ENCODE results near the gene EFR3B.

Gene EFR3B

GRCh38 chr2:25025229-25026007, 16.5 kb upstream of the EFR3B start:
- TF ChIP-seq POLR2A (IDR thresholded peaks at IDR 0.05; ENCODE audit: low read length) (no peak), GATA1 (IDR thresholded peaks at IDR 0.05; ENCODE audit: low read depth, low read length) (no peak)
- no peak for DNase-seq

GRCh38 chr2:25026008-25026530, 15.8 kb upstream of the EFR3B start:
- TF ChIP-seq POLR2A (IDR thresholded peaks at IDR 0.05; ENCODE audit: low read length) (no peak), GATA1 (IDR thresholded peaks at IDR 0.05; ENCODE audit: low read depth, low read length) (no peak)
- DNase-seq, result no peak

- no peak for DNase-seq
- no peak for TF ChIP-seq GATA1 (IDR thresholded peaks at IDR 0.05; ENCODE audit: low read depth, low read length)
- no peak for TF ChIP-seq POLR2A (IDR thresholded peaks at IDR 0.05; ENCODE audit: low read length)
These were observed 12.7 kb upstream of the EFR3B start for GRCh38 chr2:25029183-25029554.

GRCh38 chr2:25030702-25031101, 11.2 kb upstream of the EFR3B start:
- no peak for DNase-seq
- TF ChIP-seq POLR2A (IDR thresholded peaks at IDR 0.05; ENCODE audit: low read length) (no peak), GATA1 (IDR thresholded peaks at IDR 0.05; ENCODE audit: low read depth, low read length) (no peak)

GRCh38 chr2:25032094-25032493, 9.8 kb upstream of the EFR3B start:
- no peak for DNase-seq
- TF ChIP-seq GATA1 (IDR thresholded peaks at IDR 0.05; ENCODE audit: low read depth, low read length) (no peak), POLR2A (IDR thresholded peaks at IDR 0.05; ENCODE audit: low read length) (no peak)

- no peak for DNase-seq
- TF ChIP-seq GATA1 (IDR thresholded peaks at IDR 0.05; ENCODE audit: low read depth, low read length) (no peak), POLR2A (IDR thresholded peaks at IDR 0.05; ENCODE audit: low read length) (no peak)
These were observed 9.0 kb upstream of the EFR3B start for GRCh38 chr2:25032901-25033300.

- TF ChIP-seq GATA1 (IDR thresholded peaks at IDR 0.05; ENCODE audit: low read depth, low read length) (no peak), POLR2A (IDR thresholded peaks at IDR 0.05; ENCODE audit: low read length) (no peak)
- no peak for DNase-seq
These were observed 7.8 kb upstream of the EFR3B start for GRCh38 chr2:25034081-25034480.

- DNase-seq, result no peak
- TF ChIP-seq GATA1 (IDR thresholded peaks at IDR 0.05; ENCODE audit: low read depth, low read length), result no peak
- no peak for TF ChIP-seq POLR2A (IDR thresholded peaks at IDR 0.05; ENCODE audit: low read length)
These were observed 6.2 kb upstream of the EFR3B start for GRCh38 chr2:25035537-25036220.

GRCh38 chr2:25036221-25036559, 5.7 kb upstream of the EFR3B start:
- DNase-seq, result no peak
- no peak for TF ChIP-seq GATA1 (IDR thresholded peaks at IDR 0.05; ENCODE audit: low read depth, low read length)
- TF ChIP-seq POLR2A (IDR thresholded peaks at IDR 0.05; ENCODE audit: low read length), result no peak

- TF ChIP-seq POLR2A (IDR thresholded peaks at IDR 0.05; ENCODE audit: low read length), result no peak
- TF ChIP-seq GATA1 (IDR thresholded peaks at IDR 0.05; ENCODE audit: low read depth, low read length), result no peak
- no peak for DNase-seq
These were observed 2.8 kb upstream of the EFR3B start for GRCh38 chr2:25039126-25039525.

GRCh38 chr2:25041307-25041927, 459 bp upstream of the EFR3B start:
- DNase-seq, result peak; percentile 40 to 54
- no peak for TF ChIP-seq POLR2A (IDR thresholded peaks at IDR 0.05; ENCODE audit: low read length)
- no peak for TF ChIP-seq GATA1 (IDR thresholded peaks at IDR 0.05; ENCODE audit: low read depth, low read length)

GRCh38 chr2:25042321-25043240, 705 bp downstream of the EFR3B start:
- TF ChIP-seq GATA1 (IDR thresholded peaks at IDR 0.05; ENCODE audit: low read depth, low read length) (no peak), POLR2A (IDR thresholded peaks at IDR 0.05; ENCODE audit: low read length) (no peak)
- peak; percentile 41 to 43 for DNase-seq

GRCh38 chr2:25043241-25043867, 1.5 kb downstream of the EFR3B start:
- no peak for DNase-seq
- TF ChIP-seq GATA1 (IDR thresholded peaks at IDR 0.05; ENCODE audit: low read depth, low read length) (no peak), POLR2A (IDR thresholded peaks at IDR 0.05; ENCODE audit: low read length) (no peak)

Measured in erythroblast (primary cell).